Keratinocyte (primary cell): ENCODE data around the gene PRKAG2. TPM values are rescaled to one million over a fixed set of nuclear protein-coding genes. Genes with fewer than 3 reads are reported as not detected.

Experiments
- DNase-seq: peaks from one replicate; pipeline ENCODE4 v3.0.0-alpha.2; 2011; ENCODE audit warnings: low read depth, missing footprints, low spot score
- FAIRE-seq: peaks from 2 replicates; lab custom pipeline; 2011; peaks lifted over from hg19 to GRCh38; lab: Jason Lieb, UNC
- H2AFZ ChIP-seq: 2 replicates; pipeline ENCODE4 v1.6.0; 2012; ENCODE audit warnings: low read length, control low read depth, inconsistent platforms; ENCODE audit not compliant: control insufficient read depth
- H3K27ac ChIP-seq: 2 replicates; pipeline ENCODE4 v1.5.1; 2011; ENCODE audit warnings: low read length; ENCODE audit not compliant: control insufficient read depth, insufficient read depth
- H3K27me3 ChIP-seq: 3 replicates; pipeline ENCODE4 v1.6.0; 2011; ENCODE audit warnings: low read length; ENCODE audit not compliant: control insufficient read depth, insufficient read depth; ENCODE audit errors: extremely low read depth
- H3K36me3 ChIP-seq, 2 experiments: 2 replicates in 1 of 2; 3 replicates in 1 of 2; pipeline ENCODE4 v1.5.1; 2011; ENCODE audit warnings: low read length in 2 of 2, mild to moderate bottlenecking in 1 of 2; ENCODE audit not compliant: control insufficient read depth in 2 of 2, insufficient read depth in 2 of 2; ENCODE audit errors: extremely low read depth in 1 of 2
- H3K4me1 ChIP-seq: 3 replicates; pipeline ENCODE4 v1.5.1; 2011; ENCODE audit warnings: low read length; ENCODE audit not compliant: control insufficient read depth, insufficient read depth; ENCODE audit errors: extremely low read depth
- H3K4me2 ChIP-seq: 3 replicates; pipeline ENCODE4 v1.6.0; 2011; ENCODE audit warnings: low read depth, low read length; ENCODE audit not compliant: control insufficient read depth, insufficient read depth; ENCODE audit errors: extremely low read depth
- H3K4me3 ChIP-seq, 3 experiments: fragments of 200-600 bp in 1 of 3; sonication (generic) in 1 of 3; 2 replicates in 2 of 3; 3 replicates in 1 of 3; pipeline ENCODE4 v1.5.1; 2011 to 2016; ENCODE audit warnings: low read length in 3 of 3, mild to moderate bottlenecking in 3 of 3, control low read depth in 2 of 3, inconsistent platforms in 1 of 3, low read depth in 1 of 3, mixed read lengths in 1 of 3, mixed run types in 1 of 3, moderate library complexity in 1 of 3; ENCODE audit not compliant: control insufficient read depth in 2 of 3, insufficient read depth in 2 of 3; ENCODE audit errors: extremely low read depth in 1 of 3
- H3K79me2 ChIP-seq: 2 replicates; pipeline ENCODE4 v1.6.0; 2012; ENCODE audit warnings: low read length; ENCODE audit not compliant: control insufficient read depth, insufficient read depth
- H3K9ac ChIP-seq: 3 replicates; pipeline ENCODE4 v1.6.0; 2011; ENCODE audit warnings: low read length; ENCODE audit not compliant: control insufficient read depth, insufficient read depth; ENCODE audit errors: extremely low read depth
- H3K9me1 ChIP-seq: 3 replicates; pipeline ENCODE4 v1.6.0; 2011; ENCODE audit warnings: low read length; ENCODE audit not compliant: control insufficient read depth, insufficient read depth; ENCODE audit errors: extremely low read depth
- H3K9me3 ChIP-seq: 2 replicates; pipeline ENCODE4 v1.5.1; 2012; ENCODE audit warnings: low read depth, low read length; ENCODE audit not compliant: control insufficient read depth
- H4K20me1 ChIP-seq: 3 replicates; pipeline ENCODE4 v1.6.0; 2011; ENCODE audit warnings: low read length; ENCODE audit not compliant: control insufficient read depth, insufficient read depth; ENCODE audit errors: extremely low read depth
- CTCF ChIP-seq, 3 experiments: IDR thresholded peaks in 1 of 3; conservative IDR thresholded peaks in 1 of 3; optimal IDR thresholded peaks in 1 of 3; 2 replicates in 2 of 3; 3 replicates in 1 of 3; pipeline versions ENCODE3 to v1.5.1; 2011; ENCODE audit warnings: low read length in 3 of 3, mild to moderate bottlenecking in 3 of 3, moderate library complexity in 2 of 3, control low read depth in 1 of 3, inconsistent platforms in 1 of 3; ENCODE audit not compliant: insufficient read depth in 2 of 3; ENCODE audit errors: extremely low read depth in 1 of 3
- EZH2 ChIP-seq: IDR thresholded peaks from one replicate; pipeline ENCODE4 v1.6.1; 2012; ENCODE audit warnings: inconsistent platforms, mild to moderate bottlenecking, low read length, moderate library complexity
- dilution Hi-C: fragments of 300-500 bp; cut with MboI; formaldehyde crosslinking; loops from one replicate; pipeline ENCODE4 v1.7.0; 2020; ENCODE audit warnings: low sequenced_read_pairs; ENCODE audit not compliant: extremely low pct_ligation_motif_present
- polyA plus RNA-seq, 5 experiments: library from polyadenylated mRNA; depleted of rRNA in 3 of 5; stranded (reverse) in 3 of 5; stranded (forward) in 1 of 5; unstranded in 1 of 5; fragments of >200 nt; gene quantifications; 1 replicate in 1 of 5; 2 replicates in 3 of 5; 3 replicates in 1 of 5; pipeline versions ENCODE4 v1.2.1 to v1.2.3, GENCODE V29; 2011 to 2012; ENCODE audit warnings: missing spikeins in 2 of 5, low read depth in 1 of 5, low replicate concordance in 1 of 5

The PRKAG2 gene
- polyA plus RNA-seq, 1 donor (not counting 4 experiments of a cell fraction or from before 2014, with no cell fraction given) = 39.5 TPM

- Histone ChIP-seq H3K4me2 (no peak overlapping the region), H3K9ac (no peak overlapping the region)
Observed at GRCh38 chr7:151660141-151660540, 216.8 kb downstream of the PRKAG2 start.

GRCh38 chr7:151659219-151659618, 217.7 kb downstream of the PRKAG2 start:
- Histone ChIP-seq H3K36me3 (no peaks in the 10 kb centered on the region), H4K20me1 (no peaks in the 10 kb centered on the region), H3K27me3 (no peaks in the 10 kb centered on the region), H3K9me1 (no peaks in the 10 kb centered on the region), H3K27ac (no peak overlapping the region), H3K79me2 (no peaks in the 10 kb centered on the region), H3K4me1 (no peaks in the 10 kb centered on the region), H3K9ac (no peak overlapping the region), H3K4me2 (no peak overlapping the region), H3K4me3 (no peak overlapping the region), H3K9me3 (no peaks in the 10 kb centered on the region), H2AFZ (no peak overlapping the region)
- TF ChIP-seq CTCF (optimal IDR thresholded peaks at IDR 0.05 in 1 of 3, IDR thresholded peaks at IDR 0.05 in 1 of 3, conservative IDR thresholded peaks at IDR 0.05 in 1 of 3; ENCODE audit: extremely low read depth in 1 of 3, insufficient read depth in 2 of 3, low read length in 3 of 3) (no peak), EZH2 (no peak)
- dilution Hi-C loops = no loop called here
- no peak for FAIRE-seq
- no peak for DNase-seq

More at GRCh38 chr7:151660141-151660540, 216.8 kb downstream of the PRKAG2 start:
- H3K36me3 ChIP-seq = no peaks in the 10 kb centered on the region
- no peak overlapping the region for H3K4me3 ChIP-seq
- H3K9me1 ChIP-seq = no peaks in the 10 kb centered on the region
- no peaks in the 10 kb centered on the region for H3K9me3 ChIP-seq
- H2AFZ ChIP-seq = no peak overlapping the region
- H4K20me1 ChIP-seq = no peaks in the 10 kb centered on the region
- dilution Hi-C loops = no loop called here
- H3K27ac ChIP-seq = no peak overlapping the region
- FAIRE-seq = no peak
- TF ChIP-seq EZH2 = no peak
- no peak for TF ChIP-seq CTCF (optimal IDR thresholded peaks at IDR 0.05 in 1 of 3, IDR thresholded peaks at IDR 0.05 in 1 of 3, conservative IDR thresholded peaks at IDR 0.05 in 1 of 3; ENCODE audit: extremely low read depth in 1 of 3, insufficient read depth in 2 of 3, low read length in 3 of 3)
- no peaks in the 10 kb centered on the region for H3K27me3 ChIP-seq
- no peaks in the 10 kb centered on the region for H3K4me1 ChIP-seq
- H3K79me2 ChIP-seq = no peaks in the 10 kb centered on the region
- DNase-seq = no peak
